Nephron (organoid): ENCODE results near the gene RNF31.

Source experiments
- H3K27ac Mint-ChIP-seq, 3 experiments: 2 replicates each; pipeline ENCODE4 v1.8.0; 2020; ENCODE audit warnings: mixed read lengths in 3 of 3, mild to moderate bottlenecking in 2 of 3, moderate library complexity in 1 of 3
- H3K27me3 Mint-ChIP-seq: 2 replicates; pipeline ENCODE4 v1.8.0; 2021; ENCODE audit warnings: low read depth, mild to moderate bottlenecking, moderate library complexity, mixed read lengths
- H3K36me3 Mint-ChIP-seq: 2 replicates; pipeline ENCODE4 v1.8.0; 2020; ENCODE audit warnings: low read depth, mixed read lengths
- H3K4me1 Mint-ChIP-seq: 2 replicates; pipeline ENCODE4 v1.8.0; 2020; ENCODE audit warnings: mixed read lengths
- H3K4me3 Mint-ChIP-seq, 3 experiments: 2 replicates each; pipeline ENCODE4 v1.8.0; 2020; ENCODE audit warnings: mild to moderate bottlenecking in 3 of 3, mixed read lengths in 3 of 3, moderate library complexity in 2 of 3
- H3K9me3 Mint-ChIP-seq: 2 replicates; pipeline ENCODE4 v1.8.0; 2020; ENCODE audit warnings: mixed read lengths
- CTCF ChIP-seq, 3 experiments: fragments of 200-600 bp; sonication (generic); IDR thresholded peaks; one replicate each; pipeline ENCODE4 v1.5.0; 2021; ENCODE audit warnings: antibody characterized with exemption in 3 of 3; ENCODE audit not compliant: unreplicated experiment in 3 of 3

Gene RNF31

GRCh38 chr14:24179294-24179960 lies 32.1 kb downstream of the RNF31 start:
- peak overlapping the region; percentile 97 to 98 (median 97) for H3K27ac Mint-ChIP-seq
- H3K27me3 Mint-ChIP-seq = no peaks in the 10 kb centered on the region
- peaks cover 48% of the 10 kb centered on the region for H3K36me3 Mint-ChIP-seq
- H3K9me3 Mint-ChIP-seq = no peaks in the 10 kb centered on the region
- H3K4me3 Mint-ChIP-seq = peak overlapping the region in 1 of 3 experiments; percentile 11
- H3K4me1 Mint-ChIP-seq = peaks cover 10% of the 10 kb centered on the region
- TF ChIP-seq CTCF (IDR thresholded peaks at IDR 0.05; ENCODE audit: unreplicated experiment in 3 of 3) = no peak

- H3K36me3 Mint-ChIP-seq = peaks cover 41% of the 10 kb centered on the region
- peaks cover 10% of the 10 kb centered on the region for H3K4me1 Mint-ChIP-seq
- H3K27ac Mint-ChIP-seq = peak overlapping the region; percentile 97 to 98 (median 97)
- H3K9me3 Mint-ChIP-seq = no peaks in the 10 kb centered on the region
- no peaks in the 10 kb centered on the region for H3K27me3 Mint-ChIP-seq
- H3K4me3 Mint-ChIP-seq = peak overlapping the region in 1 of 3 experiments; percentile 11
- TF ChIP-seq CTCF (IDR thresholded peaks at IDR 0.05; ENCODE audit: unreplicated experiment in 3 of 3) = no peak
Observed at GRCh38 chr14:24179961-24180796, 32.9 kb downstream of the RNF31 start.

GRCh38 chr14:24181371-24182077 lies 34.2 kb downstream of the RNF31 start:
- Mint-ChIP-seq H3K27ac (peak overlapping the region in 1 of 3 experiments; percentile 98), H3K4me3 (no peak overlapping the region), H3K27me3 (no peaks in the 10 kb centered on the region), H3K9me3 (no peaks in the 10 kb centered on the region), H3K4me1 (peaks cover 10% of the 10 kb centered on the region), H3K36me3 (peaks cover 39% of the 10 kb centered on the region)
- no peak for TF ChIP-seq CTCF (IDR thresholded peaks at IDR 0.05; ENCODE audit: unreplicated experiment in 3 of 3)

GRCh38 chr14:24182110-24182882 lies 35.0 kb downstream of the RNF31 start:
- H3K27me3 Mint-ChIP-seq = no peaks in the 10 kb centered on the region
- H3K9me3 Mint-ChIP-seq = no peaks in the 10 kb centered on the region
- peaks cover 35% of the 10 kb centered on the region for H3K36me3 Mint-ChIP-seq
- H3K27ac Mint-ChIP-seq = peak overlapping the region in 1 of 3 experiments; percentile 63
- H3K4me1 Mint-ChIP-seq = peaks cover 13% of the 10 kb centered on the region
- TF ChIP-seq CTCF (IDR thresholded peaks at IDR 0.05; ENCODE audit: unreplicated experiment in 3 of 3) = no peak
- H3K4me3 Mint-ChIP-seq = no peak overlapping the region

- no peak overlapping the region for H3K27ac Mint-ChIP-seq
- H3K4me3 Mint-ChIP-seq = no peak overlapping the region
- peaks cover 21% of the 10 kb centered on the region for H3K4me1 Mint-ChIP-seq
- H3K36me3 Mint-ChIP-seq = peaks cover 35% of the 10 kb centered on the region
- no peak for TF ChIP-seq CTCF (IDR thresholded peaks at IDR 0.05; ENCODE audit: unreplicated experiment in 3 of 3)
- H3K9me3 Mint-ChIP-seq = no peaks in the 10 kb centered on the region
- H3K27me3 Mint-ChIP-seq = no peaks in the 10 kb centered on the region
Observed at GRCh38 chr14:24183014-24183481, 35.8 kb downstream of the RNF31 start.
